Keratinocyte (primary cell): Measurements from ENCODE around the gene CMSS1. TPM values are rescaled to one million over a fixed set of nuclear protein-coding genes. Genes with fewer than 3 reads are reported as not detected.

Source experiments
- DNase-seq: peaks from one replicate; pipeline ENCODE4 v3.0.0-alpha.2; 2011; ENCODE audit warnings: low read depth, missing footprints, low spot score
- FAIRE-seq: peaks from 2 replicates; lab custom pipeline; 2011; peaks lifted over from hg19 to GRCh38; lab: Jason Lieb, UNC
- H2AFZ ChIP-seq: 2 replicates; pipeline ENCODE4 v1.6.0; 2012; ENCODE audit warnings: low read length, control low read depth, inconsistent platforms; ENCODE audit not compliant: control insufficient read depth
- H3K27ac ChIP-seq: 2 replicates; pipeline ENCODE4 v1.5.1; 2011; ENCODE audit warnings: low read length; ENCODE audit not compliant: control insufficient read depth, insufficient read depth
- H3K27me3 ChIP-seq: 3 replicates; pipeline ENCODE4 v1.6.0; 2011; ENCODE audit warnings: low read length; ENCODE audit not compliant: control insufficient read depth, insufficient read depth; ENCODE audit errors: extremely low read depth
- H3K36me3 ChIP-seq, 2 experiments: 2 replicates in 1 of 2; 3 replicates in 1 of 2; pipeline ENCODE4 v1.5.1; 2011; ENCODE audit warnings: low read length in 2 of 2, mild to moderate bottlenecking in 1 of 2; ENCODE audit not compliant: control insufficient read depth in 2 of 2, insufficient read depth in 2 of 2; ENCODE audit errors: extremely low read depth in 1 of 2
- H3K4me1 ChIP-seq: 3 replicates; pipeline ENCODE4 v1.5.1; 2011; ENCODE audit warnings: low read length; ENCODE audit not compliant: control insufficient read depth, insufficient read depth; ENCODE audit errors: extremely low read depth
- H3K4me2 ChIP-seq: 3 replicates; pipeline ENCODE4 v1.6.0; 2011; ENCODE audit warnings: low read depth, low read length; ENCODE audit not compliant: control insufficient read depth, insufficient read depth; ENCODE audit errors: extremely low read depth
- H3K4me3 ChIP-seq, 3 experiments: fragments of 200-600 bp in 1 of 3; sonication (generic) in 1 of 3; 2 replicates in 2 of 3; 3 replicates in 1 of 3; pipeline ENCODE4 v1.5.1; 2011 to 2016; ENCODE audit warnings: low read length in 3 of 3, mild to moderate bottlenecking in 3 of 3, control low read depth in 2 of 3, inconsistent platforms in 1 of 3, low read depth in 1 of 3, mixed read lengths in 1 of 3, mixed run types in 1 of 3, moderate library complexity in 1 of 3; ENCODE audit not compliant: control insufficient read depth in 2 of 3, insufficient read depth in 2 of 3; ENCODE audit errors: extremely low read depth in 1 of 3
- H3K79me2 ChIP-seq: 2 replicates; pipeline ENCODE4 v1.6.0; 2012; ENCODE audit warnings: low read length; ENCODE audit not compliant: control insufficient read depth, insufficient read depth
- H3K9ac ChIP-seq: 3 replicates; pipeline ENCODE4 v1.6.0; 2011; ENCODE audit warnings: low read length; ENCODE audit not compliant: control insufficient read depth, insufficient read depth; ENCODE audit errors: extremely low read depth
- H3K9me1 ChIP-seq: 3 replicates; pipeline ENCODE4 v1.6.0; 2011; ENCODE audit warnings: low read length; ENCODE audit not compliant: control insufficient read depth, insufficient read depth; ENCODE audit errors: extremely low read depth
- H3K9me3 ChIP-seq: 2 replicates; pipeline ENCODE4 v1.5.1; 2012; ENCODE audit warnings: low read depth, low read length; ENCODE audit not compliant: control insufficient read depth
- H4K20me1 ChIP-seq: 3 replicates; pipeline ENCODE4 v1.6.0; 2011; ENCODE audit warnings: low read length; ENCODE audit not compliant: control insufficient read depth, insufficient read depth; ENCODE audit errors: extremely low read depth
- EZH2 ChIP-seq: IDR thresholded peaks from one replicate; pipeline ENCODE4 v1.6.1; 2012; ENCODE audit warnings: inconsistent platforms, mild to moderate bottlenecking, low read length, moderate library complexity
- dilution Hi-C: fragments of 300-500 bp; cut with MboI; formaldehyde crosslinking; loops from one replicate; pipeline ENCODE4 v1.7.0; 2020; ENCODE audit warnings: low sequenced_read_pairs; ENCODE audit not compliant: extremely low pct_ligation_motif_present
- polyA plus RNA-seq, 5 experiments: library from polyadenylated mRNA; depleted of rRNA in 3 of 5; stranded (reverse) in 3 of 5; stranded (forward) in 1 of 5; unstranded in 1 of 5; fragments of >200 nt; gene quantifications; 1 replicate in 1 of 5; 2 replicates in 3 of 5; 3 replicates in 1 of 5; pipeline versions ENCODE4 v1.2.1 to v1.2.3, GENCODE V29; 2011 to 2012; ENCODE audit warnings: missing spikeins in 2 of 5, low read depth in 1 of 5, low replicate concordance in 1 of 5
- TF ChIP-seq, protein P1 (sequence below), 3 experiments: IDR thresholded peaks in 1 of 3; conservative IDR thresholded peaks in 1 of 3; optimal IDR thresholded peaks in 1 of 3; 2 replicates in 2 of 3; 3 replicates in 1 of 3; pipeline versions ENCODE3 to v1.5.1; 2011; ENCODE audit warnings: low read length in 3 of 3, mild to moderate bottlenecking in 3 of 3, moderate library complexity in 2 of 3, control low read depth in 1 of 3, inconsistent platforms in 1 of 3; ENCODE audit not compliant: insufficient read depth in 2 of 3; ENCODE audit errors: extremely low read depth in 1 of 3

CMSS1 gene
- polyA plus RNA-seq, 1 donor (not counting 4 experiments of a cell fraction or from before 2014, with no cell fraction given): 37.2 TPM

DNA sequence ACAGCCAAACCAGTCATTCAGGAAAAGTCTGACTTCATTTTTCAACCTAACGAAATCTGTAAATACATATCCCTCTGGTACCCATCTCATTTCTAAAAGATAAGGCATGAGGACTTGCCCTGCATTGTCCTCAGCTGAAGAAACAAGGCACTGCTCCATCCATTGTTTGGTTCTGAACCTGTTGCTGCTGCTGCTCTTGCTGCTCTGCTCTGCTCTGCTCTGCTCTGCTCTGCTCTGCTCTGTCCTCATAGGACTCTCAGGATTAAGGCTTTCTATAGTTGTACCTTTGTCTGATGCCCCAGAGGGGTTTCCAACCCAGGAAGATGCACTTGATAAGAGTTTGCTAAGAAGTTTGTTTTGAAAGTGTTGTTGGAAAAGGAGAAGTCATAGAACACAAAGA lies 38.2 kb downstream of the CMSS1 start:
- Histone ChIP-seq H3K9ac (no peak overlapping the region), H3K36me3 (peaks cover 7 to 8% of the 10 kb centered on the region in 2 experiments), H3K27me3 (no peaks in the 10 kb centered on the region), H3K4me2 (no peak overlapping the region), H3K79me2 (peaks cover 38% of the 10 kb centered on the region), H2AFZ (no peak overlapping the region), H4K20me1 (no peaks in the 10 kb centered on the region), H3K4me1 (peaks cover 15% of the 10 kb centered on the region), H3K9me3 (no peaks in the 10 kb centered on the region), H3K4me3 (no peak overlapping the region), H3K27ac (no peak overlapping the region), H3K9me1 (peaks cover 2% of the 10 kb centered on the region)
- FAIRE-seq: peak; percentile 13
- dilution Hi-C loops: no loop called here
- DNase-seq: no peak
- TF ChIP-seq, protein P1, sequence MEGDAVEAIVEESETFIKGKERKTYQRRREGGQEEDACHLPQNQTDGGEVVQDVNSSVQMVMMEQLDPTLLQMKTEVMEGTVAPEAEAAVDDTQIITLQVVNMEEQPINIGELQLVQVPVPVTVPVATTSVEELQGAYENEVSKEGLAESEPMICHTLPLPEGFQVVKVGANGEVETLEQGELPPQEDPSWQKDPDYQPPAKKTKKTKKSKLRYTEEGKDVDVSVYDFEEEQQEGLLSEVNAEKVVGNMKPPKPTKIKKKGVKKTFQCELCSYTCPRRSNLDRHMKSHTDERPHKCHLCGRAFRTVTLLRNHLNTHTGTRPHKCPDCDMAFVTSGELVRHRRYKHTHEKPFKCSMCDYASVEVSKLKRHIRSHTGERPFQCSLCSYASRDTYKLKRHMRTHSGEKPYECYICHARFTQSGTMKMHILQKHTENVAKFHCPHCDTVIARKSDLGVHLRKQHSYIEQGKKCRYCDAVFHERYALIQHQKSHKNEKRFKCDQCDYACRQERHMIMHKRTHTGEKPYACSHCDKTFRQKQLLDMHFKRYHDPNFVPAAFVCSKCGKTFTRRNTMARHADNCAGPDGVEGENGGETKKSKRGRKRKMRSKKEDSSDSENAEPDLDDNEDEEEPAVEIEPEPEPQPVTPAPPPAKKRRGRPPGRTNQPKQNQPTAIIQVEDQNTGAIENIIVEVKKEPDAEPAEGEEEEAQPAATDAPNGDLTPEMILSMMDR (optimal IDR thresholded peaks at IDR 0.05 in 1 of 3, IDR thresholded peaks at IDR 0.05 in 1 of 3, conservative IDR thresholded peaks at IDR 0.05 in 1 of 3; ENCODE audit: extremely low read depth in 1 of 3, insufficient read depth in 2 of 3, low read length in 3 of 3): no peak
- no peak for TF ChIP-seq EZH2

GRCh38 chr3:99856437-99857220 lies 39.0 kb downstream of the CMSS1 start:
- Histone ChIP-seq H3K27me3 (no peaks in the 10 kb centered on the region), H4K20me1 (no peaks in the 10 kb centered on the region), H2AFZ (no peak overlapping the region), H3K9me1 (peaks cover 2% of the 10 kb centered on the region), H3K27ac (no peak overlapping the region), H3K4me1 (peaks cover 15% of the 10 kb centered on the region), H3K4me2 (no peak overlapping the region), H3K9me3 (no peaks in the 10 kb centered on the region), H3K9ac (no peak overlapping the region), H3K4me3 (no peak overlapping the region), H3K79me2 (peaks cover 41% of the 10 kb centered on the region), H3K36me3 (peaks cover 8 to 9% of the 10 kb centered on the region in 2 experiments)
- dilution Hi-C loops: no loop called here
- DNase-seq (no peak), FAIRE-seq (no peak)
- TF ChIP-seq EZH2: no peak
- TF ChIP-seq, protein P1 (optimal IDR thresholded peaks at IDR 0.05 in 1 of 3, IDR thresholded peaks at IDR 0.05 in 1 of 3, conservative IDR thresholded peaks at IDR 0.05 in 1 of 3; ENCODE audit: extremely low read depth in 1 of 3, insufficient read depth in 2 of 3, low read length in 3 of 3): no peak
